GM03348 (cell line): Measurements from ENCODE around the gene PALLD.
A peak's percentile ranks its signal among the peaks of the same experiment; 100 is the strongest.

Source experiments
- DNase-seq: peaks from one replicate; pipeline ENCODE4 v3.0.0; 2012; ENCODE audit warnings: low spot score

Gene PALLD

DNA sequence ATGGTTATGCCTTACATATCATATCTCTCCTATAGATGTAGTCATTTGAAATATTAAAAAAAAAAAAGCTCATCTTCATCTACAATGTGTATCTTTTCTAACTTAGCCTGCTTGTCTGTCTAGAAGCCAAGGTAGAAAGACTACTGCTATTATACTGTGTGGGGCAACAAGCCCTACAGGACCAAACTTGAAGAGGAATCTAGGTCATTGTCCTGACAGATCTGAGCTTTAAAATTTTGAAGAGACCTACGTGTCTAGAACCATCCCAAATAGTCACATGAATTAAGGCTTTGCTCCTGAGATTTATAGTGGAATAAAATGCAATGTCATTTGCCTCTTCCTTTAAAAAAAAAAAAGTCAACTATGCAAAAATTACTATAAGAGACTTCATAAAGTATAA is 95.8 kb downstream of the PALLD start:
- DNase-seq, result no peak

DNA sequence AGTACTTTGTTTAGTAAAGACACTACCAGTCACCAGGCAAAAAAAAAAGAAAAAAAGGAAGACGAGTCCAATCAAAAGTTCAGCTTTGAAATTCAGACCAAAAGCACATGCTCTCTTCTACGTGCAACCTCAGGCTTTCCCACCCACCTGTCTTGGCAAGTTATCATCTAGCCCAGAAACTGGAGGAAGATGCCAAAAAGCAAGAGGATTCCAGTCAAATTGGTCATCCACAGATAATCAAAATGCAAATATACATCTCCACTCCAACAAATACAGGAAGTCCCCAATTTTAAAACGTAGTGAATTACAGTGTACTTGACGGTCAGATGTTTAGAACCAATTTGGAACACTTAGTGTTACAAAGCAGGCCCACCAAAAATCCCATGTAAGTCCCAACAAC is 96.5 kb downstream of the PALLD start:
- DNase-seq, result no peak

DNA sequence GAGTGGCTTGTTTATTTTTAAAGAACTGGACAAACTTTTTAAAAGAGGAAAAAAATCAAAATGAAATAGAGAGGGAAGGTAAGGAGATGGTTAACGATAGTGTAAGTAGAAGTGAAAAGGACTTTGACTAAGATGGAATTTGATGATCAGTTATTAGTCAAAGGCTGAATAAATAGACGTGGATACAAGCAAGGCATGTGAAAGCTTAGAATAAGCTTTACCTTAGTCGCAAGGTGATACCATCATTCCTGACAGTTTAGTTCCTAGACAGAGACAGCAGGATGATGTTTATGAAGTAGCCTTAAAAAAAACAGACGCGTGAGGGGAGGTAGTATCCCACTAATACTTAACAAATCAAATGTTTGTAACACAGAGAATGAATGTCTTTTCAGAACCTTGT is 97.3 kb downstream of the PALLD start:
- no peak for DNase-seq

DNA sequence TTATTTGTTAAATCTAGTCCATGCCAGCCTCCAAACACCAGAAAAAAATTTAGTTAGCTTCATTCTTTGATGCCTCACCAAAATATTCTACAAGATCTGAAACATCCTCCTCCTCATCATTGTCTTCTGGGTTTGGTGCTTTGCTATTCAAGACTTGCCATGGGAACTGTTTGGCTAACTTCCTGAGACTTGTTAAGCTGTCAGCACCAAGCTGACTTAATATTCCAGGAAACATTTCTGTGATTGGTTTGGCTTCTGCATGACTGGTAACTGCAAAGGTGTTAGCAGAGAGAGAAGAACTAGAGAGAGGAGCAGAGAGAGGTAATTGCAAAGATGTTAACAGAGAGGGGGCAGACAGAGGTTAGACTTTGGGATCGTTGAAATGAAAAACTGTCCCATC is 101.3 kb downstream of the PALLD start:
- no peak for DNase-seq

DNA sequence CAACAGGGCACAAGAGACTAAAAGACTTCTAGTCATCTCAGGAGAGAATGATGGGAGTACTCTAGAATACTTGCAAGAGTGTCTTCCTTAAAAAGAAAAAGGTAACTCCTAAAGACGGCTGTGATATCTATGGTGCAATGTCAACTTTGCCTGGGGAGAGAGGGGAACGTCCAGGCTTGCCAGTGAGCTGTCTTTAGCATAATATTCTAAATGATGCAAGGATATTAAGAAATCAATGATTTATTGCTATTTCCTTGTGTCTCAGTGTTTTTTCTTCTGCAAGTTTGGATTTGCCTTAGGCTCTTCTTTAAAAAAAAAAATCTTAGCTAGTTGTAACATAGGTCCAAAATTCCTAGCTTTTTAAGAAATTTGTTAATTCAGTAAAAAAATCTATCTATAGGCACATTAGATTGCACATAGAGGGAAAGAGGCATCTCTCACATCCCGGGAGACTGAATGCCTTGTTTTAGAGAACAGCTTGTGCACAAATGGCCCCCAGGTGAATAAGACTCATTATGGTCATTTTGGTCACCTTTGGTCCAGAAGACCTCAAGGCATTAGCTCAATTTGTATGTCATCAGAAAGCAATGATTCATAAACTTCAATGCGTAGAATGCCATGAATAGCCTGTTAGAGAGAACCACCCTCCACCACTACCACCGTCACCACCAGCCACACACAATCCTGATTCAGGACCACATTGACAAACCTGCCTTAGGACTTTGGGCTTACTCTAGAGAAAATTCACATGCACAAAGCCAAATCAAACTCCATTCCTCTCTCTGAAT is 104.1 kb downstream of the PALLD start:
- DNase-seq, result no peak

DNA sequence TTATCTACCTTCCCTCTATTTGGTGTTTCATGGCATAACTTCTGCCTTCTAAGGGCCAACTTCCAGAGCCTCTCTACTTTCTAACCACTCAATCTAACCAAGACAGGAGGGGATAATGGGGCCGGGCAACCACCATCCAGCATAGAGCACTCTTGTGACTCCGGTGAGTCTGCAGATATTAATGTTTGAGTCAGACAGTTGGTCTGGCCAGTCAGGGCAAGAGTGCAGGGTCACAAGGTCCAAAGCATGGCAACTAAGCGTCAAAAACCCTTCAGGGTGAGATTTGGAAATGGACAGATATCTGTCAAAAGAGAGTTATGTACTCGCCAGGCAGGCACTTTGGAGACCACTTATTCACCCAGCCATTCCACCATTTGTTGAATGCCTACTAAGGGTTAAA is 105.0 kb downstream of the PALLD start:
- no peak for DNase-seq

DNA sequence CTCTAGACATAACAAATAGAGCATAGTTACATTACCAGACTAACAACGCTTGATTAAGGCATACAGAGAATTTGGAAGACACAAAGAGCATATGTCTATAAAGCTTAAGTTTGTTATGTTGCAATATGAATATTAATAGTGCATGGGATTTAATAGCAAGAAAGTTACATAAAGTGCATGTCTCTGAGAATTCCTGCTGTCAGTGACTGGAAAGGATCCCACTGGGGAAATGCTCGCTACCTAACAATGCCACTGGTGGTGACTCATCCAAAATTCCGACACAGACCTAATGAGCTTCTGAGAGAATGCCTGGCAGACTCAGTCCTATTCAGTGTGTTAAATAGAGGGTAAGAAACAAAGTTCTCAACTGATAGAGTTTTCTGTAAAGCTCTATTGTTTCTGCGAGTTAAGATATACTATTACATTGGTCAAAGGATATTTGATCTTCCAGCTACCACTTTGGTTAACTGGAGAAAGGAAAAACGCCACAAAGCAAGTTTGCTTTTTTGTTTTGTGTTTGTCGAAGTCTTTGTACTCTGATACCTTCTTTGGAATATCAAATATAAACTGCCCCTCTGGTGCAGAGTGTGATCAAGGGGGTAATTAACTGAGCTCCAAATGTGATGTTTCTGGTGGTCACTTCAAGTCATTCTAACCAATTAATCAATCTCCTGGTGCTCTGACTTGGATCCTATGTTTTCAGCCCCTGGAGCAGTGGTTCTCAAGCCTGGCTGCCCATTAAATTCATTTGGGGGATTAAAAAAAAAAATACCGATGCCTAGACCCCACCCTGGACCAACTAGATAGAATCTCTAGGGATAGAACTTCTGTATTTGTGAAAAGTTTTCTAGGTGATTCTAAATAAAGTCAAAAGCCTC is 107.9 kb downstream of the PALLD start:
- DNase-seq, result peak; percentile 74

DNA sequence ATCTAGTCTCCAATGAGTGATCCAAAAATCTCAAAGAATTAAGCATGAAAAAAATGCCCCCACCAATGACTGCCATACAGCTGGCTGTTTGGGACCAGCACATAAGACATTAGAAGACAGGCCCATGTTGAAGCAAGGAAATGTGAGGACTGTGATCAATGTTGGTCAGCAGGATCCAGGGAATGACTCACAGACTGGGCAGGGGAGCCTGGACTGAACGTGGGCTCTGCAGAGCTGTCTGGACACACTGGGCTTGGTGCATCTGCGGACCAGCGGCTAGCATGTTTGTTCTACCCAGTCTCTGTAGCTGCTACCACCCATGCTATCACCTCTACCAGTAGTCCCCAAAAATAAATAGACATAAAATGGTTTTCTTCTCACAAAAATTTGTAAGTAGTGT is 108.6 kb downstream of the PALLD start:
- DNase-seq, result peak; percentile 58

DNA sequence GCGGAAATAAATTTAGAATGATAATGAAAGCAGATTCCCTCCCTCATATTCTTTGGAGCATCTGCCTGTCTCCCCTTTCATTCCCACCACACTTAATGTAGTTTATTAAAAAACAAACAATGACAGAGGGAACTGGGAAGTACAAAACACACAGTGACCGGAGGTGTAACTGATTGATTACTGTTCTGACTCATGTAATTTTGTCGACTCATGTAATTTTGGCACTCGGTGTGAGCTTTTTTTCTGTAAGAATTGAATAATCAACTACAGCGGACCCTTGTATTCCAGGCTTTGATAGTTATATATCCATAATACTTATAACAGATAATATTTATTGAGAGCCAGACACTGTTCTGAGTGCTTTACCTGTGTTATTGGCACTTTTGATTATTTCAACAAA is 110.4 kb downstream of the PALLD start:
- no peak for DNase-seq

DNA sequence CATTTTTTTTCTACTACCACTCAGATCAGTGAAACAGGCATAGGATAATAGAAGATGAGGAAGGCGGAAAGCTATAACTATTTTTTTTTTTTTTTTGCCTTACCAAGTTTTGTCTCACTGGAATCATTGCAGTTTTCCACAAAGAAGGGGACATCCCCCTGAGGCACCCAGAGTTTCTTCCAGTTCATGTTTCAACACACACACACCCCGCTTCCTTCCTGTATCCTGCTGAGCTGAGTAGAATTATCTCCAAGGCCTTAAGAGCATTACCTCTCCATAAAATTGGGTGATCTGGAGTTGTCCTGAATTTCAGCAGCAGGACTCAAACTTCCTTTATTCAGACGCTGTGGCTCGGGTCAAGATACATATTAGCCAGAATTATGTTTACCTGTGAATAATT is 111.9 kb downstream of the PALLD start:
- no peak for DNase-seq

DNA sequence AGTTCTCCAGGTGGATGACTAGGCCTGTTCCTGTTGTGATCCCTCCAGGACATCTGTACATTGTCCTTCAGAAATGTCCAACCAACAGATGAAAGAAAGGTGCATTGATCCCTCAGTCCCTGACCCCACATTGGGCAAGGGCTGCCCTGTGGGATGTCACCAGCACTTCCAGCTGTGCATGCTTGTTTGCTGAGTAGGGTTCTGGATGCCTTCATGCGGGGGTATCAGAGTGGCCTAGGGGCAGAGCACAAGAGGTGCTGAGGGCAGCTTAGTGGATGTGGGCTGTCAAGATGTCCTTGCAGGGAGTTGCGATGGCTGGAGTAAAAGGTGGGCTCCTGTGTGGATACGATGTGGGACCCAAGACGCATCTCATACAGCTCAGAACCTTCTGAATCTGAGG is 112.5 kb downstream of the PALLD start:
- DNase-seq, result no peak

DNA sequence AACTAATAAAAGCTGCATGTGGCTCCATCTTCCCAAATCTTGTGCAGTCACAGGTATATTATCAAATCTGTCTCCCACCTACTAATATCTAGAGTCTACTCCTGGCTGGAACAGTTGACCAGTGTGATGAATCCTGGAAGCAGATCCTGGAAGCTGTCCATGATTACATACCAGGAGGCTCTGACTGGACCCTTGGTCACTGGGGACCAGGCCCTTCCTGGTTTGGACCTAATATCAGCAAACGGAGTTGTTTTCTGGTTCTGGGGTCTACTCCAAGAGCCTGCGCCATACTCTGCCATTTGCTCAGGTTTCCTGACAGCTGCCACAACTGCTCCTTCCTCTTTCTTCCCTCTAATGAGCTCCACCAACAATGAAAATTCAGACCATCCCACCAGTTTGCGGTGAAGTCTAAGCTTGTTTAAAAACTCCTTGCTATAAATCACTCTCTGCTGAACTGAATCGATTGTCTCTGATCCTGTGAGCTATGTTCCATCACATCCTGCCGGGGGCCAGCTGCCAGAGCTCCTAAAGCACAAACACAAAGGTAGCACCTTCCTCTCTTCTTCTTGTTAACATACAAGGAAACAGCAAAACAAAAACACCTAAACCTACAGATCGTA is 114.2 kb downstream of the PALLD start:
- DNase-seq, result peak; percentile 40

DNA sequence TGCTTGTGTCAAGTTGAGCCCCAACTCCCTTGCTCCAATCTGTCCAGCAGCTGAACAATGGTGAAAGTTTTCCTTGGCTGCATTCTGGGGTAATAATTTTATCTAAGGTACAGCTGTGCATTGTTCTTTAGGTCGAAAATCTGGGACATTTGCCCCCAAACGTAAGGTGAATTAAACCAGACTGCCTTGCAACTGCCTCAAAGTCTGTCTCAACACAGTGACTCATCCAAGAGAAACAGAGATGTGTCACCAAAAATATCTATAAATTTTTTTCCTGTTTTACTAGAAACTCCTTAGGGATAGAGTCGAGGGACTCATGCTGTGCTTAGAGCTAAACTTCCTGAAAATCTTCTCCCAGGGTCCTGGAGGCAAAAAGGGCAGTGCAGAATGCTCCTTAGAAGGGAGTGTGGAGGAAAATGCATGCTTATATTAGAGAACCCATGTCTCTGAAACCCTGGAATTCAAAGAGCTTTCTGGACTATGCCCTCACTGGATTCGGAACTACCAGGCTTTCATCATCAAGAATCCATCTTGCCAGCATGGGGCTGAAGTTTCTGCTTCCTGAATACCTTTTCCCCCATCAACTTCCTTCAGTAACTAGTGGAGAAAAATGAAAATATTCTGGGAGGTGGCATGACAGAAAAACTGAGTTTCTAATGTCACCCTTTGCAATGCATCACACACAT is 115.7 kb downstream of the PALLD start:
- peak; percentile 48 for DNase-seq

DNA sequence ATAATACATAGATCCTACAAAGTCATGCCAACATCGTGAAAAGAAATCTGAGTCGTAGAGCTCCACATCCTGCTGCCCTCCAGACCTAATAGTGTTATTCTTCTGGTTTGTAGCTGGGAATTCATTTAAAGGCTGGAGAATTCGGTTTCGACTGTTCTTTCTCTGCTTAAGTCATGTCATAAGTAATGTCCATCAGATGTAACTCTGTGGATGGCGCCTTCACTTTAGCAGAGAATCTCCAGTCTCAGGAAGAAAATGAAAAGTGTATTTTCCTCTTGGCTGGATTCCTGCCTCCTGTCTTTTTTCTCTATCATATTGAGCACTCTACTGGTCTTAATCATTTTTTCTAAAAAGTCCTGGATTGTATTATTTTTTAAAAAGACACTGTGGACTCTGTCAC is 117.0 kb downstream of the PALLD start:
- no peak for DNase-seq

DNA sequence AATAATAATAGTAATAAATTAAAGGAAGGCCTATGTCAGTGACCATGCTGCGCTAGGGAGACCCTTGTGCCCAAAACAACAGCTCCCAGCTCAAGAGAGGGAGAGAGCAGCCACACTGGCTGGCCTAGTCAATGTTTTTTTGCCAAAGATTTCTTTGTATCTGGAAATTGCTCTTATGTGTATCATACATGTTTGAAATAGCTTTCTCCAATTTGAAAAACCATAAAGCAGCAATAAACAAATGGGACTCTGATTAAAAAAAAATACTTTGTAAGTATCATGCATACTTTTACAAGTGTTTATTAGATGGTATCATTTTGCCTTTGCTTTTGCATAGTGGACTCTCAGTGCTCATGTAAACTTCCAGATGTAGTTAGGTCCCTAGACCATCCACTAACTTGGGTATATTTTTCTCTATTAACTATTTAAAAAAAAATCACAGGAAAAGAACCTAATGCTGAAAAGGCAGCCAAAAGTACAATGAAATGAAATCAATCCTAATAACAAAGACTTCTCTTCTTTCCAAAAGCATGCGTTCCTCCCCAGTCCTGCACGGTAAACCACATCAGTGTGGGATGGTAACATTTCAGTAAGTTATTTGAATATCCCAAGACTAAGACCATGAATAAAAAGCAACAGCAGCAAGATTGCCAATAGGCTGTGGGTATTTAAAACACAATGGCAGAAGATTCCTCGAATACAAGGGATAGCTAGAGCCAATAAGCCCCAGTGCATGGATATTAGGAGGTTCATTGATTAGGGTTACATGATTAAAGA is 117.6 kb downstream of the PALLD start:
- no peak for DNase-seq

DNA sequence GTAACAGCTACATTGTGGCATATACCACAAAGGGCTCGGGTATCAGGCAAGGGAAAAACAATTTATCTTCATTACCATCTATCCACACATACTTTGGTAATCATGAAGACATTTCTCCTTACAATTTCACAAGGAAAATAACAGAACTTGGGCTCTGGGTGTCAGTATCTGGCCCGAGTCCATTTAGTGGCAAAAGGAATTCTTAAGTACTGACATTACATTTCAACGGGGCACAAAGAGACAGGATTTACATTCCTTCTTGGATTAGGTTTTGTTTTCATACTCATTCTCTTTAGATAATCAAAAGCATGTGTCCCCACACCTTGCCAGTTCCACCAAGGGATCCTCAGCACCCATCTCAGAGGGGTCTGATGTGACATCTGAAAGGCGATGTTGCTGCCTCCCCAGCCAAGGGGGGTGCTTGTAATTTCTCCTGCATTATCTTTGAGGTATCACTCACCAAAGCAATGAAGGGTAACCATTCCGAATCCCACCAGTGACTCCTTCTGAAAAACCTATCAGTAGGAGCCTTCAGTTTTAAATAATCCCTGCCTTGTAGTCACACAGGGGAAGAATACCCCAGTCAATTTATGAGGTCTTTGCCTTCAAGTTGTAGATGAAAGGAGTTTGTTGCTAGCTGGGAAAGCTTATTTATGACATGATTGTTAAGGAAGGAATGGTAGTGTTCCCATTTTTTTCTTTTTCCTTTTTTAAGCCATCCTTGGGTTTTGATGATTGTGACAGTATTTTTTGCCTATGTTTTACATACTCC is 118.6 kb downstream of the PALLD start:
- peak; percentile 71 for DNase-seq

DNA sequence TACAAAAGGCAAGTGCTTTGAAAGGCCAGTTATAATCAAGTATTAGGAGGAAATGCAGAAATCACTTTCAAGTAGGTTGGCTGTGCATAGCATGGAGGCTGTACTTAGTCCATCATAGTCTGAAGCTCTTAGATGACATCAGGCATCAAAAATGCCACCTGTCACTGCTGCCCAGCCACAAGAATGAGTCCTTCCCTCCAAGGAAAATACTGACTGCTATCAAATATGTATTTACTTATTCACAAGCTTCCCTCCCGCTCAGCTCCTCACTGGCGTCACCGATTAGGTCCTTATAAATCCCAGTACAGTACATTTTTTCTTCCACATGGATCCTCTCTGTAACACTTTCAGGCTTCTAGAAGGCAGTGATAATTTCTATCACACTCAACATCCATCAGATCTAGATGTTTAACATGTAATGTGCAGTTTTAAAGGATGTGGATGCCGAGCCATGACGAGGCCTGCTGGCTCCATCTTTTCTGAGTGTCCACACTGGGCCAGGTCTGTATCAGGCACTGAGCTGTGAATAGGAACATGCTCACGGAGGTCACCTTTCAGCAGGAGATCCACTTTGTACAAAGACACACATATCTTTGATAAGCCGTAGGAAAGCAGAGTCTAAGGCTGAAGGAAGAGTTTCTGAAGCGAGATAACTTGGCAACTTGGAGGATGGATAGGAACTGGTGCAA is 121.9 kb downstream of the PALLD start:
- DNase-seq, result no peak

DNA sequence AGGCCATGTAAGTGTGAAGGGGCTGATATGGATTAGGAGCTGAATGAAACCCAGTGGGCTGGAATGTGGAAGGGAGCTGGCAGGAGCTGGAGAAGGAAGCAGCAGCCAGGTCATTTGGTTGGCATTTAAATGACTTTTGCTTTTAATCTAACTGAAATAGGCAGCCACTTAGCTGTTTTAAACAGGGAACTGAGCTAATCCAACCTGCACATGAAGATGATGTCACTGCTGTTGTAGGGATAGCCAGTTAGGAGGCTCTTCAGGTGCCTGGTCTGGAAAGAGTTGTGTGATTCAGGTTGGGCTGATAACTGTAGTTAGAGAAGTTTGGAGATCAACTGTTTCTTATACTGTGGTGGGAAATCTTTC is 122.4 kb downstream of the PALLD start:
- DNase-seq, result no peak

DNA sequence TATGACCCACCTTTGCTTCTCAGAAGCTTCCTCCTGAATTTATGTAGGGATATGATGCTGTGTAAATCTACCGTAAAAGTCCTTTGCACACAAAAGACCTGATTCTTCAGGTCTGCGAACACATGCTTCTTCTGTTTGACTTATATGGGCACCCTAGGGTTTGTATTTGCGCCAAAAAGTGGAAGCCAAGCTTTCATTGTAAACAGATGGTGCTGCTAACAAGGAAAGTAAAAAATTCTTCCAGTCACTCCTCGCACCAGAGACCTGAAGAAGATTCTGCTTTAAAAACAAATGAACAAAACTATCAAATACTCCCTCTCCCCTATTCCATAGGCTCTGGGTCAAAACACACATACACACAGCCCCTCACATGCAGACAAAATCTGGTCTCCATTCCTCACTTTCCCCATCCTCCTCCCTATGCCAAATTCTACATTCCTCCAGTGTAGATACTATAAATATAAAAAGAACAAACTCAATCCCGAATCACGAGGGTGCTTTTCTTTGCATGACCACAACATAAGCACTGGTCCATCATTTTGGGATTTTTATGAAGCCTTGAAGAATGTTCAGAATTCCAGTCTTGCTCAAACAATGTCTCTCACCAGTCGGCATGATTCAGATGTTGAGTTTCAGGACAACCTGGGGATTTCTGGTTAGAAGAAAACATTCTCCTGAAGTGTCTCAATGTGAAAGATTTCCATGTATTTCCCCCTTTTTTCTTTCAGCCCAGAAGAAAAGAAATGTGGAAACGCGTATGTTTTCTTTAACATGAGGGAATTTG is 125.1 kb downstream of the PALLD start:
- peak; percentile 59 for DNase-seq
